NB4 (cell line): ENCODE results near the gene CD52.

Experiments used
- CTCF ChIP-seq: IDR thresholded peaks from one replicate; pipeline ENCODE4 v1.5.1; 2012; ENCODE audit warnings: low read depth, low read length
- POLR2A ChIP-seq: IDR thresholded peaks from 2 replicates; pipeline ENCODE4 v1.6.1; 2011; ENCODE audit warnings: mild to moderate bottlenecking; ENCODE audit not compliant: insufficient read length; ENCODE audit errors: extremely low read depth

GRCh38 chr1:26330276-26330675 is 12.5 kb downstream of the CD52 start:
- no peak for TF ChIP-seq POLR2A
- TF ChIP-seq CTCF: no peak
